Measurements from ENCODE around the gene SLC2A9.
"Not testable (repeated sequence)": the region's sequence is repeated elsewhere in the genome, so short reads cannot be mapped to it uniquely, and the experiment has no call there.

The SLC2A9 gene

GRCh38 chr4:9994246-9994847 lies 26.9 kb downstream of the SLC2A9 start:
- peak in 1 of 5 experiments; percentile 83 for DNase-seq

GRCh38 chr4:9989918-9990635 lies 31.2 kb downstream of the SLC2A9 start:
- DNase-seq: no peak

GRCh38 chr4:9988933-9989332 lies 32.4 kb downstream of the SLC2A9 start:
- no peak for DNase-seq

GRCh38 chr4:9988363-9988749 lies 32.9 kb downstream of the SLC2A9 start:
- DNase-seq: no peak

- DNase-seq: no peak
These were observed 33.4 kb downstream of the SLC2A9 start for GRCh38 chr4:9987749-9988362.

GRCh38 chr4:9984621-9985020 lies 36.7 kb downstream of the SLC2A9 start:
- no peak for DNase-seq

GRCh38 chr4:9983211-9983610 lies 38.1 kb downstream of the SLC2A9 start:
- DNase-seq: no peak

- not testable (repeated sequence) for DNase-seq
These were observed 39.4 kb downstream of the SLC2A9 start for GRCh38 chr4:9981899-9982298.

- no peak for DNase-seq
These were observed 40.4 kb downstream of the SLC2A9 start for GRCh38 chr4:9980898-9981297.

- DNase-seq: no peak
These were observed 42.1 kb downstream of the SLC2A9 start for GRCh38 chr4:9979101-9979701.

- no peak for DNase-seq
These were observed 43.7 kb downstream of the SLC2A9 start for GRCh38 chr4:9977518-9978031.

- DNase-seq: no peak
These were observed 44.5 kb downstream of the SLC2A9 start for GRCh38 chr4:9976781-9977180.

GRCh38 chr4:9976293-9976692 lies 45.0 kb downstream of the SLC2A9 start:
- DNase-seq: no peak

GRCh38 chr4:9971711-9972110 lies 49.6 kb downstream of the SLC2A9 start:
- DNase-seq: no peak

GRCh38 chr4:9970399-9971011 lies 50.8 kb downstream of the SLC2A9 start:
- DNase-seq: no peak

- peak in 1 of 5 experiments; percentile 29 for DNase-seq
These were observed 51.5 kb downstream of the SLC2A9 start for GRCh38 chr4:9969526-9970398.

- no peak for DNase-seq
These were observed 52.8 kb downstream of the SLC2A9 start for GRCh38 chr4:9968472-9968871.

- no peak for DNase-seq
These were observed 56.4 kb downstream of the SLC2A9 start for GRCh38 chr4:9964879-9965278.

GRCh38 chr4:9963328-9963727 lies 58.0 kb downstream of the SLC2A9 start:
- no peak for DNase-seq

- DNase-seq: no peak
These were observed 58.5 kb downstream of the SLC2A9 start for GRCh38 chr4:9962611-9963314.

- no peak for DNase-seq
These were observed 66.8 kb downstream of the SLC2A9 start for GRCh38 chr4:9954468-9954867.
